Spleen (tissue), 7 donors: ENCODE data around the gene ZG16.

ENCODE experiments used
- POLR2AphosphoS5 ChIP-seq, 3 donors: sonication (generic); formaldehyde crosslinking; IDR thresholded peaks; one replicate each; pipeline ENCODE4 v1.5.1; 2017; ENCODE audit warnings: antibody characterized with exemption in 3 of 3
- TF ChIP-seq, protein P1 (sequence below), 11 experiments: fragments of 200-600 bp in 7 of 11; fragments of 450-650 bp in 4 of 11; sonication (generic) in 4 of 11; IDR thresholded peaks in 8 of 11; conservative IDR thresholded peaks in 3 of 11; 1 replicate in 7 of 11; 2 replicates in 4 of 11; pipeline versions ENCODE4 v1.4.0 to v1.8.0; 2016 to 2021; ENCODE audit warnings: antibody characterized with exemption in 11 of 11, inconsistent platforms in 4 of 11, mild to moderate bottlenecking in 1 of 11
- donor health status: DM: no; HTN: no; CAD: no; lungs with moderate emphysema.
- donor health status: DM: no; HTN: no; CAD: no.
- donor health status: DM: no; HTN: no; CAD: no.

DNA sequence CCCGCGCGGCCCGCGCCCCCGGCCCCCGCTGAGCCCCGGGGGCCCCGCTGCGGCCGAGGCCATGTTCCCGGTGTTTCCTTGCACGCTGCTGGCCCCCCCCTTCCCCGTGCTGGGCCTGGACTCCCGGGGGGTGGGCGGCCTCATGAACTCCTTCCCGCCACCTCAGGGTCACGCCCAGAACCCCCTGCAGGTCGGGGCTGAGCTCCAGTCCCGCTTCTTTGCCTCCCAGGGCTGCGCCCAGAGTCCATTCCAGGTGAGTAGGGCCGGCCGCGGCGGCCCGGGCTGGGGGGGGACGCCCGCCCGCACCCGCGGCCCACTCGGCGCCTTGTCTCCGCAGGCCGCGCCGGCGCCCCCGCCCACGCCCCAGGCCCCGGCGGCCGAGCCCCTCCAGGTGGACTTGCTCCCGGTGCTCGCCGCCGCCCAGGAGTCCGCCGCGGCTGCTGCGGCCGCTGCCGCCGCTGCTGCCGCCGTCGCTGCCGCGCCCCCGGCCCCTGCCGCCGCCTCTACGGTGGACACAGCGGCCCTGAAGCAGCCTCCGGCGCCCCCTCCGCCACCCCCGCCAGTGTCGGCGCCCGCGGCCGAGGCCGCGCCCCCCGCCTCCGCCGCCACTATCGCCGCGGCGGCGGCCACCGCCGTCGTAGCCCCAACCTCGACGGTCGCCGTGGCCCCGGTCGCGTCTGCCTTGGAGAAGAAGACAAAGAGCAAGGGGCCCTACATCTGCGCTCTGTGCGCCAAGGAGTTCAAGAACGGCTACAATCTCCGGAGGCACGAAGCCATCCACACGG is 28.8 kb downstream of the ZG16 start:
- TF ChIP-seq, protein P1, sequence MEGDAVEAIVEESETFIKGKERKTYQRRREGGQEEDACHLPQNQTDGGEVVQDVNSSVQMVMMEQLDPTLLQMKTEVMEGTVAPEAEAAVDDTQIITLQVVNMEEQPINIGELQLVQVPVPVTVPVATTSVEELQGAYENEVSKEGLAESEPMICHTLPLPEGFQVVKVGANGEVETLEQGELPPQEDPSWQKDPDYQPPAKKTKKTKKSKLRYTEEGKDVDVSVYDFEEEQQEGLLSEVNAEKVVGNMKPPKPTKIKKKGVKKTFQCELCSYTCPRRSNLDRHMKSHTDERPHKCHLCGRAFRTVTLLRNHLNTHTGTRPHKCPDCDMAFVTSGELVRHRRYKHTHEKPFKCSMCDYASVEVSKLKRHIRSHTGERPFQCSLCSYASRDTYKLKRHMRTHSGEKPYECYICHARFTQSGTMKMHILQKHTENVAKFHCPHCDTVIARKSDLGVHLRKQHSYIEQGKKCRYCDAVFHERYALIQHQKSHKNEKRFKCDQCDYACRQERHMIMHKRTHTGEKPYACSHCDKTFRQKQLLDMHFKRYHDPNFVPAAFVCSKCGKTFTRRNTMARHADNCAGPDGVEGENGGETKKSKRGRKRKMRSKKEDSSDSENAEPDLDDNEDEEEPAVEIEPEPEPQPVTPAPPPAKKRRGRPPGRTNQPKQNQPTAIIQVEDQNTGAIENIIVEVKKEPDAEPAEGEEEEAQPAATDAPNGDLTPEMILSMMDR (IDR thresholded peaks at IDR 0.05 in 8 of 11, conservative IDR thresholded peaks at IDR 0.05 in 3 of 11): no peak
- TF ChIP-seq POLR2AphosphoS5 (IDR thresholded peaks at IDR 0.05): no peak
